ENCODE results near the gene UGT1A4. TPM values are rescaled to one million over a fixed set of nuclear protein-coding genes. Genes with fewer than 3 reads are reported as not detected.
A peak's percentile ranks its signal among the peaks of the same experiment; 100 is the strongest.

Gene UGT1A4
- total RNA-seq, 1 donor from 2014 or later = 0.26 TPM

- FAIRE-seq = no peak
- DNase-seq (ENCODE audit: low read depth) = no peak
- TF ChIP-seq CTCF (IDR thresholded peaks at IDR 0.05; ENCODE audit: insufficient read depth, low read length, severe bottlenecking) = no peak
- Histone ChIP-seq H3K27me3 (ENCODE audit: control insufficient read depth, insufficient read depth, low read length) (peaks cover 4% of the 10 kb centered on the region), H3K36me3 (ENCODE audit: control insufficient read depth, insufficient read depth, low read length) (no peaks in the 10 kb centered on the region), H3K4me3 (ENCODE audit: low read depth, low read length) (no peak overlapping the region)
Observed at GRCh38 chr2:233813236-233814055, 94.9 kb downstream of the UGT1A4 start.

- no peak overlapping the region for H3K4me3 ChIP-seq (ENCODE audit: low read depth, low read length)
- FAIRE-seq (no peak), DNase-seq (ENCODE audit: low read depth) (peak; percentile 29)
- H3K36me3 ChIP-seq (ENCODE audit: control insufficient read depth, insufficient read depth, low read length) = no peaks in the 10 kb centered on the region
- peaks cover 2% of the 10 kb centered on the region for H3K27me3 ChIP-seq (ENCODE audit: control insufficient read depth, insufficient read depth, low read length)
- no peak for TF ChIP-seq CTCF (IDR thresholded peaks at IDR 0.05; ENCODE audit: insufficient read depth, low read length, severe bottlenecking)
Observed at GRCh38 chr2:233814056-233814835, 95.7 kb downstream of the UGT1A4 start.

- Histone ChIP-seq H3K36me3 (ENCODE audit: control insufficient read depth, insufficient read depth, low read length) (no peaks in the 10 kb centered on the region), H3K27me3 (ENCODE audit: control insufficient read depth, insufficient read depth, low read length) (peaks cover 2% of the 10 kb centered on the region), H3K4me3 (ENCODE audit: low read depth, low read length) (no peak overlapping the region)
- DNase-seq (ENCODE audit: low read depth) = no peak
- no peak for FAIRE-seq
- no peak for TF ChIP-seq CTCF (IDR thresholded peaks at IDR 0.05; ENCODE audit: insufficient read depth, low read length, severe bottlenecking)
Observed at GRCh38 chr2:233815861-233816260, 97.3 kb downstream of the UGT1A4 start.

GRCh38 chr2:233816334-233816733 is 97.8 kb downstream of the UGT1A4 start:
- TF ChIP-seq CTCF (IDR thresholded peaks at IDR 0.05; ENCODE audit: insufficient read depth, low read length, severe bottlenecking) = no peak
- DNase-seq (ENCODE audit: low read depth) = no peak
- no peak for FAIRE-seq
- peaks cover 2% of the 10 kb centered on the region for H3K27me3 ChIP-seq (ENCODE audit: control insufficient read depth, insufficient read depth, low read length)
- no peak overlapping the region for H3K4me3 ChIP-seq (ENCODE audit: low read depth, low read length)
- H3K36me3 ChIP-seq (ENCODE audit: control insufficient read depth, insufficient read depth, low read length) = no peaks in the 10 kb centered on the region

GRCh38 chr2:233816771-233817170 is 98.2 kb downstream of the UGT1A4 start:
- Histone ChIP-seq H3K36me3 (ENCODE audit: control insufficient read depth, insufficient read depth, low read length) (no peaks in the 10 kb centered on the region), H3K27me3 (ENCODE audit: control insufficient read depth, insufficient read depth, low read length) (peaks cover 2% of the 10 kb centered on the region), H3K4me3 (ENCODE audit: low read depth, low read length) (no peak overlapping the region)
- FAIRE-seq (peak; percentile 70), DNase-seq (ENCODE audit: low read depth) (no peak)
- no peak for TF ChIP-seq CTCF (IDR thresholded peaks at IDR 0.05; ENCODE audit: insufficient read depth, low read length, severe bottlenecking)

Data from bronchial epithelial cell (primary cell).